ENCODE results near the gene MPO. TPM values are rescaled to one million over a fixed set of nuclear protein-coding genes. Genes with fewer than 3 reads are reported as not detected.

MPO gene
- polyA plus RNA-seq, 2 of the 4 experiments (the other 2 are of a cell fraction): not detected

DNA sequence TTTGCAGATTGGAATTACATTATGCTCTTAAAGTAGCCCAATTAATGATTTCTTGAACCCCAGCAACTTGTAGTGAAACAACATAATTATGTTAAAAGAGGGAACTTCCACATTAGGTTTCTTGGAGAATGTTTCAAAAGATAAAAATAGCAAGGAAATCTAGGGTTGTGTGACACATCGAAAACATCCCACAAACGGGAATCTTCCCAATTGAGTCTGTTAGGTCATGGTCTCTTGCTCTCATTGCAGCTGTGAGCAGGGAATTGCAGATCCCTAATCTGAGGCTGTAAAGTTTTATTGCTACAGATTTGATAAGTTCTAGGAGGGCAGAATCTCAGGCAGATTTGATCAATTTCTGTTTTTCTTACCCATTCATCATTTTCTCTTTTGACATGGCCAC lies 49.1 kb downstream of the MPO start:
- TF ChIP-seq GATA3 (IDR thresholded peaks at IDR 0.05; ENCODE audit: borderline replicate concordance) (no peak), POLR2A (IDR thresholded peaks at IDR 0.05; ENCODE audit: low read length) (no peak), CBX8 (IDR thresholded peaks at IDR 0.05) (no peak), CEBPB (IDR thresholded peaks at IDR 0.05) (no peak), EP300 (IDR thresholded peaks at IDR 0.05) (no peak), FOXS1 (CRISPR knock-in tag; IDR thresholded peaks at IDR 0.05) (no peak)
- TF ChIP-seq, protein P1, sequence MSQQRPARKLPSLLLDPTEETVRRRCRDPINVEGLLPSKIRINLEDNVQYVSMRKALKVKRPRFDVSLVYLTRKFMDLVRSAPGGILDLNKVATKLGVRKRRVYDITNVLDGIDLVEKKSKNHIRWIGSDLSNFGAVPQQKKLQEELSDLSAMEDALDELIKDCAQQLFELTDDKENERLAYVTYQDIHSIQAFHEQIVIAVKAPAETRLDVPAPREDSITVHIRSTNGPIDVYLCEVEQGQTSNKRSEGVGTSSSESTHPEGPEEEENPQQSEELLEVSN (IDR thresholded peaks at IDR 0.05; ENCODE audit: borderline replicate concordance, low read depth): no peak
- DNase-seq (ENCODE audit: low read depth in 1 of 2, low spot score in 1 of 2): no peak
- ATAC-seq: no peak
- ChIA-PET CTCF (interaction anchor here (1.0 to 7.4 kb wide), 6 partner anchors 11 to 86 kb away, joined by 3 to 69 read pairs (median 9); no protein-coding TSS in a partner anchor), POLR2A (no interaction called here)
- no peaks in the 10 kb centered on the region for H3K9me3 ChIP-seq
- H3K27ac ChIP-seq: no peak overlapping the region
- FAIRE-seq: no peak
- H3K4me1 ChIP-seq: no peaks in the 10 kb centered on the region
- no peak overlapping the region for H3K4me3 ChIP-seq
- no peak overlapping the region for H3K4me2 ChIP-seq
- WGBS (ENCODE audit: missing lambda C conversion rate): 49% methylated on average over 2 of the region's 2 CpGs

DNA sequence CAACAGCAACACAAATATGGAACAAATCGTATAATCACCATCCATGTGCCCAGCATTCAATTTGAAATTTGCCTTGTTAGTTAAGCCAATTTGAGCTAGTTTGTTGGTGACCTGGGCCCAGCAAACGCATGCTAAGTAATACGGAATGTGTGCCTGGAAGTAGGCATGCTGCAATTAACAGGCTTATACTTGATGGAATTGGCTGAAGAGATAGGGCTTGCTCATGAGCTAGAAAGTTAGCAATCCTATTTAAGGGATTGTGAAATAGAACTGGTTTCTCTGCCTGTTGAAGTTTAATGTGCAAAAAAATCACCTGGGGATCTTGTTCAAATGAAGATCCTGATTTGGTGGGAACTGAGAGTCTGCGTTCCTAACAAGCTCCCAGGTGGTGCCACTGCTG lies 50.9 kb downstream of the MPO start:
- POLR2A ChIA-PET: interaction anchor here (1.4 kb wide), 1 partner anchor 11 kb away, joined by 3 read pairs; the partner anchor contains the start of gene MKS1
- 66% methylated on average over 4 of the region's 4 CpGs for WGBS (ENCODE audit: missing lambda C conversion rate)
- Histone ChIP-seq H3K4me1 (no peaks in the 10 kb centered on the region), H3K4me2 (no peak overlapping the region), H3K9me3 (no peaks in the 10 kb centered on the region), H3K27ac (no peak overlapping the region), H3K4me3 (no peak overlapping the region)
- CTCF ChIA-PET: interaction anchor here (0.6 to 7.4 kb wide), 7 partner anchors 10 to 398 kb away, joined by 3 to 69 read pairs (median 5); partner anchors contain the start of gene MKS1
- ATAC-seq: no peak
- TF ChIP-seq ZC3H11A (IDR thresholded peaks at IDR 0.05) (no peak), CHD2 (IDR thresholded peaks at IDR 0.05; ENCODE audit: low read length, partially characterized antibody) (no peak), NPAS2 (CRISPR knock-in tag; IDR thresholded peaks at IDR 0.05; ENCODE audit: borderline replicate concordance) (no peak), FOSL2 (IDR thresholded peaks at IDR 0.05) (no peak), FOSL2 (CRISPR knock-in tag; IDR thresholded peaks at IDR 0.05) (no peak), MYC (IDR thresholded peaks at IDR 0.05; ENCODE audit: borderline replicate concordance, low read length) (no peak), ESRRA (IDR thresholded peaks at IDR 0.05; ENCODE audit: borderline replicate concordance, low read length) (no peak), ZSCAN20 (CRISPR knock-in tag; IDR thresholded peaks at IDR 0.05) (no peak), FOXS1 (CRISPR knock-in tag; IDR thresholded peaks at IDR 0.05) (no peak), HOXA7 (CRISPR knock-in tag; IDR thresholded peaks at IDR 0.05) (no peak), RCOR1 (IDR thresholded peaks at IDR 0.05; ENCODE audit: low read depth, low read length) (no peak)
- TF ChIP-seq, protein P2, sequence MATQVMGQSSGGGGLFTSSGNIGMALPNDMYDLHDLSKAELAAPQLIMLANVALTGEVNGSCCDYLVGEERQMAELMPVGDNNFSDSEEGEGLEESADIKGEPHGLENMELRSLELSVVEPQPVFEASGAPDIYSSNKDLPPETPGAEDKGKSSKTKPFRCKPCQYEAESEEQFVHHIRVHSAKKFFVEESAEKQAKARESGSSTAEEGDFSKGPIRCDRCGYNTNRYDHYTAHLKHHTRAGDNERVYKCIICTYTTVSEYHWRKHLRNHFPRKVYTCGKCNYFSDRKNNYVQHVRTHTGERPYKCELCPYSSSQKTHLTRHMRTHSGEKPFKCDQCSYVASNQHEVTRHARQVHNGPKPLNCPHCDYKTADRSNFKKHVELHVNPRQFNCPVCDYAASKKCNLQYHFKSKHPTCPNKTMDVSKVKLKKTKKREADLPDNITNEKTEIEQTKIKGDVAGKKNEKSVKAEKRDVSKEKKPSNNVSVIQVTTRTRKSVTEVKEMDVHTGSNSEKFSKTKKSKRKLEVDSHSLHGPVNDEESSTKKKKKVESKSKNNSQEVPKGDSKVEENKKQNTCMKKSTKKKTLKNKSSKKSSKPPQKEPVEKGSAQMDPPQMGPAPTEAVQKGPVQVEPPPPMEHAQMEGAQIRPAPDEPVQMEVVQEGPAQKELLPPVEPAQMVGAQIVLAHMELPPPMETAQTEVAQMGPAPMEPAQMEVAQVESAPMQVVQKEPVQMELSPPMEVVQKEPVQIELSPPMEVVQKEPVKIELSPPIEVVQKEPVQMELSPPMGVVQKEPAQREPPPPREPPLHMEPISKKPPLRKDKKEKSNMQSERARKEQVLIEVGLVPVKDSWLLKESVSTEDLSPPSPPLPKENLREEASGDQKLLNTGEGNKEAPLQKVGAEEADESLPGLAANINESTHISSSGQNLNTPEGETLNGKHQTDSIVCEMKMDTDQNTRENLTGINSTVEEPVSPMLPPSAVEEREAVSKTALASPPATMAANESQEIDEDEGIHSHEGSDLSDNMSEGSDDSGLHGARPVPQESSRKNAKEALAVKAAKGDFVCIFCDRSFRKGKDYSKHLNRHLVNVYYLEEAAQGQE (IDR thresholded peaks at IDR 0.05): no peak
- TF ChIP-seq, protein P3, sequence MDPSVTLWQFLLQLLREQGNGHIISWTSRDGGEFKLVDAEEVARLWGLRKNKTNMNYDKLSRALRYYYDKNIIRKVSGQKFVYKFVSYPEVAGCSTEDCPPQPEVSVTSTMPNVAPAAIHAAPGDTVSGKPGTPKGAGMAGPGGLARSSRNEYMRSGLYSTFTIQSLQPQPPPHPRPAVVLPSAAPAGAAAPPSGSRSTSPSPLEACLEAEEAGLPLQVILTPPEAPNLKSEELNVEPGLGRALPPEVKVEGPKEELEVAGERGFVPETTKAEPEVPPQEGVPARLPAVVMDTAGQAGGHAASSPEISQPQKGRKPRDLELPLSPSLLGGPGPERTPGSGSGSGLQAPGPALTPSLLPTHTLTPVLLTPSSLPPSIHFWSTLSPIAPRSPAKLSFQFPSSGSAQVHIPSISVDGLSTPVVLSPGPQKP (IDR thresholded peaks at IDR 0.05; ENCODE audit: low read depth, low read length): no peak
- no peak for FAIRE-seq
- no peak for DNase-seq (ENCODE audit: low read depth in 1 of 2, low spot score in 1 of 2)

DNA sequence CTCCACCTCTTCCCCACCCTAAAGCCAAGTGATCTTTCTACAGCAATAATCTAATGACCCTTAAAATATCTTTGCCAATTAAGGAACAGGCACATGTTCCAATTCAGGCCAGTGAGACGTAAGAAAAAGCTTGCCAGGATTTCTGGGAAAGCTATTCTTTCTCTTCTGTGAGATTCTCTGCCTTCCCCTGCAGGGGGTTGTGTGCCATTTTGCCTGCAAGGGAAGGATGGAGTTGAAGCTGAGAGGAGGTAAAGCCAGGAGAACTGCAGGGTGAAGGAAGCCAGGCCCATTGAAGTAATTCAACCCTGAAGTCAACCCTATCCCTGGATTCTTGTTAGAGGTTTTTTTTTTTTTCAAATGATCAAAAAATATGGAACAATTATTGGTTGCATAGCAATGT lies 51.4 kb downstream of the MPO start:
- ChIA-PET CTCF (interaction anchor here (0.6 to 7.4 kb wide), 9 partner anchors 9 to 397 kb away, joined by 3 to 69 read pairs (median 4); partner anchors contain the start of genes LPO and MKS1), POLR2A (no interaction called here)
- FAIRE-seq (no peak), DNase-seq (ENCODE audit: low read depth in 1 of 2, low spot score in 1 of 2) (no peak), ATAC-seq (no peak)
- H3K27ac ChIP-seq: no peak overlapping the region
- no peak overlapping the region for H3K4me3 ChIP-seq
- no peak overlapping the region for H3K4me2 ChIP-seq
- peaks cover 3% of the 10 kb centered on the region; the same call in 1 of the 3 replicates for H3K4me1 ChIP-seq
- WGBS (ENCODE audit: missing lambda C conversion rate): 57% methylated on average over 1 of the region's 1 CpG
- H3K9me3 ChIP-seq: no peaks in the 10 kb centered on the region
- TF ChIP-seq CBX2 (IDR thresholded peaks at IDR 0.05; ENCODE audit: borderline replicate concordance, low read depth): no peak
- no peak for TF ChIP-seq CHD2 (IDR thresholded peaks at IDR 0.05; ENCODE audit: low read length, partially characterized antibody)
- no peak for TF ChIP-seq EP300 (IDR thresholded peaks at IDR 0.05)
- TF ChIP-seq, protein P4, sequence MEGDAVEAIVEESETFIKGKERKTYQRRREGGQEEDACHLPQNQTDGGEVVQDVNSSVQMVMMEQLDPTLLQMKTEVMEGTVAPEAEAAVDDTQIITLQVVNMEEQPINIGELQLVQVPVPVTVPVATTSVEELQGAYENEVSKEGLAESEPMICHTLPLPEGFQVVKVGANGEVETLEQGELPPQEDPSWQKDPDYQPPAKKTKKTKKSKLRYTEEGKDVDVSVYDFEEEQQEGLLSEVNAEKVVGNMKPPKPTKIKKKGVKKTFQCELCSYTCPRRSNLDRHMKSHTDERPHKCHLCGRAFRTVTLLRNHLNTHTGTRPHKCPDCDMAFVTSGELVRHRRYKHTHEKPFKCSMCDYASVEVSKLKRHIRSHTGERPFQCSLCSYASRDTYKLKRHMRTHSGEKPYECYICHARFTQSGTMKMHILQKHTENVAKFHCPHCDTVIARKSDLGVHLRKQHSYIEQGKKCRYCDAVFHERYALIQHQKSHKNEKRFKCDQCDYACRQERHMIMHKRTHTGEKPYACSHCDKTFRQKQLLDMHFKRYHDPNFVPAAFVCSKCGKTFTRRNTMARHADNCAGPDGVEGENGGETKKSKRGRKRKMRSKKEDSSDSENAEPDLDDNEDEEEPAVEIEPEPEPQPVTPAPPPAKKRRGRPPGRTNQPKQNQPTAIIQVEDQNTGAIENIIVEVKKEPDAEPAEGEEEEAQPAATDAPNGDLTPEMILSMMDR (IDR thresholded peaks at IDR 0.05): no peak
- TF ChIP-seq, protein P5, sequence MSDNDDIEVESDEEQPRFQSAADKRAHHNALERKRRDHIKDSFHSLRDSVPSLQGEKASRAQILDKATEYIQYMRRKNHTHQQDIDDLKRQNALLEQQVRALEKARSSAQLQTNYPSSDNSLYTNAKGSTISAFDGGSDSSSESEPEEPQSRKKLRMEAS (IDR thresholded peaks at IDR 0.05): no peak
- TF ChIP-seq CHD4 (IDR thresholded peaks at IDR 0.05; ENCODE audit: borderline replicate concordance): no peak
- TF ChIP-seq, protein P2 (IDR thresholded peaks at IDR 0.05): no peak
- TF ChIP-seq JUNB (IDR thresholded peaks at IDR 0.05): no peak

Measured in A549 (cell line).